ENCODE results near the gene DMRT2. TPM values are rescaled to one million over a fixed set of nuclear protein-coding genes. Genes with fewer than 3 reads are reported as not detected.

Gene DMRT2
- total RNA-seq, 1 donor from 2014 or later, result 11.4 TPM

- DNase-seq (ENCODE audit: extremely low spot score, unreplicated experiment), result no peak
- Mint-ChIP-seq H3K4me3 (no peak overlapping the region), H3K4me1 (ENCODE audit: unreplicated experiment) (no peaks in the 10 kb centered on the region), H3K27me3 (peaks cover 10% of the 10 kb centered on the region), H3K36me3 (no peaks in the 10 kb centered on the region), H3K9me3 (no peaks in the 10 kb centered on the region), H3K27ac (no peak overlapping the region)
- TF ChIP-seq CTCF (conservative IDR thresholded peaks at IDR 0.05), result no peak
Observed at GRCh38 chr9:1094749-1095148, 44.6 kb downstream of the DMRT2 start.

- H3K27ac Mint-ChIP-seq, result no peak overlapping the region
- H3K36me3 Mint-ChIP-seq, result no peaks in the 10 kb centered on the region
- no peak for DNase-seq (ENCODE audit: extremely low spot score, unreplicated experiment)
- no peak for TF ChIP-seq CTCF (conservative IDR thresholded peaks at IDR 0.05)
- H3K4me3 Mint-ChIP-seq, result no peak overlapping the region
- H3K9me3 Mint-ChIP-seq, result no peaks in the 10 kb centered on the region
- peaks cover 19% of the 10 kb centered on the region for H3K27me3 Mint-ChIP-seq
- peaks cover 3% of the 10 kb centered on the region for H3K4me1 Mint-ChIP-seq (ENCODE audit: unreplicated experiment)
Observed at GRCh38 chr9:1096155-1096964, 46.2 kb downstream of the DMRT2 start.

GRCh38 chr9:1098551-1098950 is 48.4 kb downstream of the DMRT2 start:
- no peak for TF ChIP-seq CTCF (conservative IDR thresholded peaks at IDR 0.05)
- peaks cover 22% of the 10 kb centered on the region for H3K4me1 Mint-ChIP-seq (ENCODE audit: unreplicated experiment)
- no peaks in the 10 kb centered on the region for H3K36me3 Mint-ChIP-seq

GRCh38 chr9:1100201-1100600 is 50.0 kb downstream of the DMRT2 start:
- H3K27me3 Mint-ChIP-seq, result peaks cover 29% of the 10 kb centered on the region
- no peak for DNase-seq (ENCODE audit: extremely low spot score, unreplicated experiment)
- no peaks in the 10 kb centered on the region for H3K36me3 Mint-ChIP-seq
- H3K27ac Mint-ChIP-seq, result no peak overlapping the region
- H3K4me3 Mint-ChIP-seq, result no peak overlapping the region
- no peak for TF ChIP-seq CTCF (conservative IDR thresholded peaks at IDR 0.05)
- peaks cover 22% of the 10 kb centered on the region for H3K4me1 Mint-ChIP-seq (ENCODE audit: unreplicated experiment)
- H3K9me3 Mint-ChIP-seq, result no peaks in the 10 kb centered on the region

More at GRCh38 chr9:1098551-1098950, 48.4 kb downstream of the DMRT2 start:
- Mint-ChIP-seq H3K4me3 (no peak overlapping the region), H3K9me3 (no peaks in the 10 kb centered on the region), H3K27ac (no peak overlapping the region), H3K27me3 (peaks cover 29% of the 10 kb centered on the region)
- DNase-seq (ENCODE audit: extremely low spot score, unreplicated experiment), result no peak

- Mint-ChIP-seq H3K36me3 (no peaks in the 10 kb centered on the region), H3K27ac (no peak overlapping the region), H3K4me1 (ENCODE audit: unreplicated experiment) (peaks cover 22% of the 10 kb centered on the region), H3K27me3 (peaks cover 29% of the 10 kb centered on the region), H3K4me3 (no peak overlapping the region), H3K9me3 (no peaks in the 10 kb centered on the region)
- peak; percentile 75 for TF ChIP-seq CTCF (conservative IDR thresholded peaks at IDR 0.05)
- no peak for DNase-seq (ENCODE audit: extremely low spot score, unreplicated experiment)
Observed at GRCh38 chr9:1100945-1101344, 50.8 kb downstream of the DMRT2 start.
